H9 (cell line): Measurements from ENCODE around the gene CRY2. TPM values are rescaled to one million over a fixed set of nuclear protein-coding genes. Genes with fewer than 3 reads are reported as not detected.

Experiments used
- DNase-seq: peaks from one replicate; pipeline ENCODE4 v3.0.0-alpha.2; 2017
- H2AFZ ChIP-seq: one replicate; pipeline ENCODE4 v1.6.1; 2013; ENCODE audit warnings: mild to moderate bottlenecking, low read length, control low read depth, moderate library complexity
- H2AK5ac ChIP-seq: 2 replicates; pipeline ENCODE4 v1.6.1; 2013; ENCODE audit warnings: low read length, control low read depth, mixed read lengths; ENCODE audit not compliant: insufficient read length
- H2BK120ac ChIP-seq: one replicate; pipeline ENCODE4 v1.6.1; 2013; ENCODE audit warnings: low read depth, mild to moderate bottlenecking, low read length, control low read depth, inconsistent platforms; ENCODE audit not compliant: poor library complexity, severe bottlenecking
- H2BK12ac ChIP-seq: 2 replicates; pipeline ENCODE4 v1.6.1; 2013; ENCODE audit warnings: low read length, control low read depth, mixed read lengths, low read depth; ENCODE audit not compliant: insufficient read length
- H2BK15ac ChIP-seq: 2 replicates; pipeline ENCODE4 v1.6.1; 2013; ENCODE audit warnings: low read depth, low read length, control low read depth
- H2BK20ac ChIP-seq: one replicate; pipeline ENCODE4 v1.6.1; 2013; ENCODE audit warnings: low read depth, mild to moderate bottlenecking, low read length, control low read depth, inconsistent platforms; ENCODE audit not compliant: poor library complexity, severe bottlenecking
- H2BK5ac ChIP-seq: 2 replicates; pipeline ENCODE4 v1.6.1; 2013; ENCODE audit warnings: low read length, control low read depth, mixed read lengths; ENCODE audit not compliant: insufficient read length
- H3K14ac ChIP-seq: 2 replicates; pipeline ENCODE4 v1.6.1; 2013; ENCODE audit warnings: low read length, control low read depth; ENCODE audit not compliant: insufficient read depth
- H3K18ac ChIP-seq: 2 replicates; pipeline ENCODE4 v1.6.1; 2013; ENCODE audit warnings: low read depth, mild to moderate bottlenecking, mixed read lengths, low read length, control low read depth; ENCODE audit not compliant: insufficient read length
- H3K23ac ChIP-seq: 2 replicates; pipeline ENCODE4 v1.6.1; 2013; ENCODE audit warnings: low read length, control low read depth, mixed read lengths, low read depth; ENCODE audit not compliant: insufficient read length
- H3K23me2 ChIP-seq: 2 replicates; pipeline ENCODE4 v1.6.1; 2013; ENCODE audit warnings: low read depth, mild to moderate bottlenecking, mixed read lengths, low read length, control low read depth; ENCODE audit not compliant: insufficient read length, poor library complexity, severe bottlenecking
- H3K27ac ChIP-seq: 2 replicates; pipeline ENCODE4 v1.5.1; 2013; ENCODE audit warnings: low read length, control low read depth, mixed read lengths, low read depth; ENCODE audit not compliant: insufficient read length
- H3K27me3 ChIP-seq: 2 replicates; pipeline ENCODE4 v1.6.1; 2013; ENCODE audit warnings: low read length, control low read depth, inconsistent platforms; ENCODE audit not compliant: insufficient read depth
- H3K4ac ChIP-seq: 2 replicates; pipeline ENCODE4 v1.6.1; 2013; ENCODE audit warnings: low read depth, mild to moderate bottlenecking, control low read depth, inconsistent platforms, low read length, moderate library complexity
- H3K4me1 ChIP-seq: 2 replicates; pipeline ENCODE4 v1.6.1; 2013; ENCODE audit warnings: low read length, control low read depth, inconsistent platforms; ENCODE audit not compliant: insufficient read depth
- H3K4me2 ChIP-seq: 2 replicates; pipeline ENCODE4 v1.6.1; 2013; ENCODE audit warnings: low read length, control low read depth, mixed read lengths; ENCODE audit not compliant: insufficient read length, insufficient read depth
- H3K56ac ChIP-seq: 2 replicates; pipeline ENCODE4 v1.6.1; 2013; ENCODE audit warnings: low read depth, mild to moderate bottlenecking, mixed read lengths, low read length, control low read depth; ENCODE audit not compliant: insufficient read length
- H3K79me1 ChIP-seq: 2 replicates; pipeline ENCODE4 v1.6.1; 2013; ENCODE audit warnings: low read depth, mild to moderate bottlenecking, moderate library complexity, low read length, control low read depth, inconsistent platforms; ENCODE audit not compliant: insufficient read depth, poor library complexity, severe bottlenecking
- H3K79me2 ChIP-seq: 2 replicates; pipeline ENCODE4 v1.6.1; 2013; ENCODE audit warnings: low read length, control low read depth, inconsistent platforms; ENCODE audit not compliant: insufficient read depth
- H3K9ac ChIP-seq: 2 replicates; pipeline ENCODE4 v1.6.1; 2013; ENCODE audit warnings: low read length, control low read depth, mixed read lengths; ENCODE audit not compliant: insufficient read length; ENCODE audit errors: extremely low read depth
- H3K9me3 ChIP-seq: one replicate; pipeline ENCODE4 v1.6.1; 2013; ENCODE audit warnings: low read depth, low read length, inconsistent platforms; ENCODE audit not compliant: control insufficient read depth
- H3T11ph ChIP-seq: one replicate; pipeline ENCODE4 v1.6.1; 2013; ENCODE audit warnings: mild to moderate bottlenecking, low read length, control low read depth, inconsistent platforms
- H4K20me1 ChIP-seq: one replicate; pipeline ENCODE4 v1.6.1; 2013; ENCODE audit not compliant: control insufficient read depth, insufficient read length, insufficient read depth
- H4K5ac ChIP-seq: 2 replicates; pipeline ENCODE4 v1.6.1; 2013; ENCODE audit warnings: low read depth, mild to moderate bottlenecking, mixed read lengths, low read length, control low read depth; ENCODE audit not compliant: insufficient read length
- H4K8ac ChIP-seq: replicated peaks from 2 replicates; pipeline ENCODE4 v1.6.1; 2013; ENCODE audit warnings: low read length, control low read depth, mixed read lengths, low read depth; ENCODE audit not compliant: insufficient read length
- H4K91ac ChIP-seq: 2 replicates; pipeline ENCODE4 v1.6.1; 2013; ENCODE audit warnings: low read depth, mild to moderate bottlenecking, moderate library complexity, mixed read lengths, low read length, control low read depth; ENCODE audit not compliant: insufficient read length
- H3K27ac Mint-ChIP-seq, 3 experiments: 2 replicates in 2 of 3; 3 replicates in 1 of 3; pipeline ENCODE4 v1.8.0; 2020 to 2021; ENCODE audit warnings: mixed read lengths in 3 of 3, mild to moderate bottlenecking in 1 of 3, moderate library complexity in 1 of 3
- H3K27me3 Mint-ChIP-seq: 2 replicates; pipeline ENCODE4 v1.8.0; 2021; ENCODE audit warnings: low read depth, mild to moderate bottlenecking, moderate library complexity, mixed read lengths
- H3K36me3 Mint-ChIP-seq, 3 experiments: 2 replicates in 2 of 3; 3 replicates in 1 of 3; pipeline ENCODE4 v1.8.0; 2020 to 2021; ENCODE audit warnings: low read depth in 3 of 3, mixed read lengths in 3 of 3; ENCODE audit not compliant: insufficient read depth in 1 of 3
- H3K4me1 Mint-ChIP-seq, 2 experiments: 2 replicates each; pipeline ENCODE4 v1.8.0; 2020; ENCODE audit warnings: mixed read lengths in 2 of 2
- H3K4me3 Mint-ChIP-seq, 2 experiments: 2 replicates in 1 of 2; 3 replicates in 1 of 2; pipeline ENCODE4 v1.8.0; 2020 to 2021; ENCODE audit warnings: mild to moderate bottlenecking in 2 of 2, mixed read lengths in 2 of 2, moderate library complexity in 1 of 2
- H3K9me3 Mint-ChIP-seq, 2 experiments: 2 replicates in 1 of 2; 3 replicates in 1 of 2; pipeline ENCODE4 v1.8.0; 2020; ENCODE audit warnings: mild to moderate bottlenecking in 2 of 2, mixed read lengths in 2 of 2, moderate library complexity in 1 of 2
- WGBS: extraction: QIAGEN DNeasy Blood & Tissue Kit; methylation state at CpG from one replicate; pipeline ENCODE4 v1.1.7; 2013; ENCODE audit warnings: missing lambda C conversion rate, low lambda C conversion rate, mixed read lengths; ENCODE audit not compliant: insufficient read length; ENCODE audit errors: extremely low coverage; 5-methylcytosine and 5-hydroxymethylcytosine counted together
- total RNA-seq: library from RNA; stranded (reverse); gene quantifications from 2 replicates; pipeline ENCODE4 v1.2.1, GENCODE V29; 2021
- TF ChIP-seq, protein P1 (sequence below): fragments of 200-600 bp; sonication (generic); conservative IDR thresholded peaks from 3 replicates; pipeline ENCODE4 v1.8.0; 2021; ENCODE audit warnings: antibody characterized with exemption, mild to moderate bottlenecking

CRY2 gene
- total RNA-seq, 1 experiment from 2014 or later, result 14.4 TPM

DNA sequence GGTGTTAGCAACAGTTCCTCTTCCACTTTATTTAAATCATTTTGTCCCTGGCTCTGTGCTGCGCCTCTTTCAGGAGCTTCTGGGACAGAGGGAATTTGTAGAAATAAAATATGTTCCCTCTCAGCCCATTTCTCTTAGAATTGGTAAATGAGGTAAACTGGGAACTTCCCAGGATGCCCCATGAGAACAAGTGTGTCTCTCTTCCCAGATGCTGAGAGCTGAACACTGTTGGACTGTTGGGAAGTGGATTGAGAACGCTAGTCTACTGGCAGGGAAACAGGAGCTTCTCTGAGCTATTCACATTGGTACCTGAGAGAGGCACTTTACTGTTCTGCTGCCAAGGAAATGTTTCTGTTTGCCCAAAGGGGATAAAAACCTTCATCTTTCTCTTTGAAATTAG is 4.0 kb downstream of the CRY2 start:
- no peak overlapping the region for H2AK5ac ChIP-seq
- H3K9ac ChIP-seq, result no peak overlapping the region
- H3K9me3 ChIP-seq, result no peaks in the 10 kb centered on the region
- H4K91ac ChIP-seq, result no peak overlapping the region
- H3K4ac ChIP-seq, result no peak overlapping the region
- H3K9me3 Mint-ChIP-seq, result no peaks in the 10 kb centered on the region
- no peak overlapping the region for H3T11ph ChIP-seq
- no peak overlapping the region for H3K27ac ChIP-seq
- H4K20me1 ChIP-seq, result no peaks in the 10 kb centered on the region
- no peak overlapping the region for H4K5ac ChIP-seq
- no peak overlapping the region for H3K27ac Mint-ChIP-seq
- H2BK15ac ChIP-seq, result no peak overlapping the region
- H3K27me3 ChIP-seq, result peaks cover 3% of the 10 kb centered on the region; the same call in 1 of the 2 replicates
- no peaks in the 10 kb centered on the region for H3K79me1 ChIP-seq
- peaks cover 13% of the 10 kb centered on the region for H3K27me3 Mint-ChIP-seq
- H2AFZ ChIP-seq, result no peak overlapping the region
- H2BK120ac ChIP-seq, result no peak overlapping the region
- H3K4me1 ChIP-seq, result peaks cover 2% of the 10 kb centered on the region; the same call in 1 of the 2 replicates
- no peaks in the 10 kb centered on the region; the same call in 1 of the 2 replicates for H3K79me2 ChIP-seq
- H4K8ac ChIP-seq, result no peak overlapping the region
- H3K4me2 ChIP-seq, result no peak overlapping the region
- no peak overlapping the region for H2BK20ac ChIP-seq
- no peak overlapping the region for H3K14ac ChIP-seq
- TF ChIP-seq, protein P1, sequence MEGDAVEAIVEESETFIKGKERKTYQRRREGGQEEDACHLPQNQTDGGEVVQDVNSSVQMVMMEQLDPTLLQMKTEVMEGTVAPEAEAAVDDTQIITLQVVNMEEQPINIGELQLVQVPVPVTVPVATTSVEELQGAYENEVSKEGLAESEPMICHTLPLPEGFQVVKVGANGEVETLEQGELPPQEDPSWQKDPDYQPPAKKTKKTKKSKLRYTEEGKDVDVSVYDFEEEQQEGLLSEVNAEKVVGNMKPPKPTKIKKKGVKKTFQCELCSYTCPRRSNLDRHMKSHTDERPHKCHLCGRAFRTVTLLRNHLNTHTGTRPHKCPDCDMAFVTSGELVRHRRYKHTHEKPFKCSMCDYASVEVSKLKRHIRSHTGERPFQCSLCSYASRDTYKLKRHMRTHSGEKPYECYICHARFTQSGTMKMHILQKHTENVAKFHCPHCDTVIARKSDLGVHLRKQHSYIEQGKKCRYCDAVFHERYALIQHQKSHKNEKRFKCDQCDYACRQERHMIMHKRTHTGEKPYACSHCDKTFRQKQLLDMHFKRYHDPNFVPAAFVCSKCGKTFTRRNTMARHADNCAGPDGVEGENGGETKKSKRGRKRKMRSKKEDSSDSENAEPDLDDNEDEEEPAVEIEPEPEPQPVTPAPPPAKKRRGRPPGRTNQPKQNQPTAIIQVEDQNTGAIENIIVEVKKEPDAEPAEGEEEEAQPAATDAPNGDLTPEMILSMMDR, result no peak
- H3K18ac ChIP-seq, result no peak overlapping the region
- H3K23me2 ChIP-seq, result peaks cover 6% of the 10 kb centered on the region
- H2BK12ac ChIP-seq, result no peak overlapping the region
- no peak overlapping the region for H3K23ac ChIP-seq
- peaks cover 47 to 54% of the 10 kb centered on the region in 2 experiments for H3K4me1 Mint-ChIP-seq
- WGBS, result no CpG with 5 or more reads among the region's 2 CpGs
- no peak overlapping the region for H3K56ac ChIP-seq
- H2BK5ac ChIP-seq, result no peak overlapping the region
- no peak for DNase-seq
- H3K36me3 Mint-ChIP-seq, result peaks cover 0 to 2% (median 2%) of the 10 kb centered on the region in 3 experiments; a peak in 2 of 7 replicates
- H3K4me3 Mint-ChIP-seq, result no peak overlapping the region
